ENCODE data around the gene SYNC.

SYNC gene

GRCh38 chr1:32702599-32703478 is at the start of gene SYNC:
Gene SYNC (minus strand): TSS chr1:32702770. CDS start chr1:32702660, 110 bp downstream.
- DNase-seq (ENCODE audit: low read depth in 3 of 3), result no peak

DNA sequence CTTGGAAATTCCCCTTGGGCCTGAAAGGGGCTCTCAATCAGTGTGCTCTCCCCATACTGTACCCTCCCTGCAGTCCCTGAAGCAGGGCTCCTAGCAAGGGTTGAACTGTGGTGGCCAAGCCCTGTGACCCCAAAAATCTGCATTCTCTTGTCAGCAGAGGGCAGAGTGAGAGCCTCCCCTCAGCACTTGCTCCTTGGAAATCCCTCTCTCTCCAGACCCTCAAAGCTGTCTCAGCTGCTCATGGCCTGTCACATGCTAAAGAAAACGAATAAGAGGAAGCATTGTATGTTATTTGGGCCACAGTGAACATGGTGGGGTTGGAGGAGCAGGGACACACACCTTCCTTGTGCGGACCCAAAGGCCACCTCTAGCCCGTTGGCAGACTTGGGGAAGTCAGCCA is 47.2 kb upstream of the SYNC start:
- DNase-seq (ENCODE audit: low read depth in 3 of 3), result no peak

GRCh38 chr1:32749332-32749731 is 46.8 kb upstream of the SYNC start:
- no peak for DNase-seq (ENCODE audit: low read depth in 3 of 3)

- DNase-seq (ENCODE audit: low read depth in 3 of 3), result no peak
Observed at GRCh38 chr1:32748926-32749325, 46.4 kb upstream of the SYNC start.

GRCh38 chr1:32748348-32748747 is 45.8 kb upstream of the SYNC start:
- DNase-seq (ENCODE audit: low read depth in 3 of 3), result no peak

GRCh38 chr1:32746130-32746529 is 43.6 kb upstream of the SYNC start:
- no peak for DNase-seq (ENCODE audit: low read depth in 3 of 3)

DNA sequence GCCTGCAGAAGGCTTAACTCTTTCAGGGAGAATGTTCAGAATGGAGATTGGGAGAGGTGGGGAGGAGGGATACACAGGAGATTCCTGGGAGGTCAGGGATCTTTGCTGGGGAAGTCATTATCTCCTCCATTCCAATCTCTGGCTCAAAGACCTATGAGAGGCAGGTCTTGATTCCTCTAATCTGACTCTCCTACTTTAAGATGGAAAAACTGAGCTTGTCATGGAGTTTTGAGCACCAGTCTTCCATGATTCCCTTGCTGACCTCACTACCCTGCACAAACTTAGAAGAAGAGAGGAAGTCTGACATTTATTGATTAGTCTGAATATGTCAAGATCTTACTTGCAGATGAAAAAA is 41.5 kb upstream of the SYNC start:
- DNase-seq (ENCODE audit: low read depth in 3 of 3), result no peak

DNA sequence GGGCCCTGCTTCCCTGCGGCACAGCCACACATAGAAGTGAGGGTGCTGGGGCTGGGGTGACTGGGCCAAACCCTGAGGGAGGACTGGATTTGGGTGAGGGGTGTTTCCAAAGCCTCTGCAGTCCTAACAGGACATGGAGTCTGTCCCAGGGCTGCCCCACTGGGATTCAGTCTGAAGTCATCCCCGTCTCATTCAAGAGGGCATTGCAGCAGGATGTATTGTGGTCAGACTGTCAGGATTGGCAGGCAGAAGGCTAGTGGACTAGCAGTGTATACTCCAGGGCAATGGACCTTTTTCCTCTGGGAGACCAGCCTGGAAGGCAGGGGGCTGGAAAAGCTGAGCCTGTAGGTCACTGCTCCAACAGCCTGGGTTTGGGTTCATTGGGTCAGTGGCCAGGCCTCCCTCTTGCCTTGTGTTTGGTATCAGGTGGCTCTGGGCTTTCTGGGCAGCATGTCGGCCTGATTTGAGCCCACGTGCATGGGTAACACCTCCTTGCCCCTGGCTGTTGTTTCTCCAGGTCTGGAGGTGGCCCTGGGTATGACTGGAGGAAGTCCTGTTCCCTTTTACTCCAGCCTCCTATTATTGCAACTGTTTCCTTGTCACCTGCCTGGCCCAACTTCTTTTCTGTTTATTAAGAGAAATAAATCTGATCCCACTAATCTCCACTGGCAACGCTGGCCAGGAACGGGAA is 41.0 kb upstream of the SYNC start:
- no peak for DNase-seq (ENCODE audit: low read depth in 3 of 3)

DNA sequence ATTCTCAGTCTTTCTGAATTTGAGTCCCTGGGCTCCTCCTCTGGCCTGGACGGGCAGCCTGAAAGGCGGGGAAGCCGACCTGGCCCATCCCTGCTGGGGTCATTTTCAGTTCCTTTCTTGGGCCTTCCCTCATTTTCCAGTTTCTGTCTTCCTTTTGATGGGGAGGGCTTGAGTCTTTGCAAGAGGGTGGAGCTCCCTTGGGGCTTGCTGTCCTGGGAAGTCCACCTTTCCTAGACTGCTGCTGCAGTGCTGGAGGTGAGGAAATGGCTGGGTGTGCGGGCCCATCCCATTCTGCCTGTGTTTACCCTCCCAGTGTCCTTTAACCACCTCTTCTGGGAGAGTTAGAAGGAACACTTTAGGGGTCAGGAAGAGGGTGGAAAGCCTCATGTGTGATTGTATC is 40.4 kb upstream of the SYNC start:
- no peak for DNase-seq (ENCODE audit: low read depth in 3 of 3)

- DNase-seq (ENCODE audit: low read depth in 3 of 3), result no peak
Observed at GRCh38 chr1:32742199-32742947, 39.8 kb upstream of the SYNC start.

- DNase-seq (ENCODE audit: low read depth in 3 of 3), result no peak
Observed at GRCh38 chr1:32741413-32742198, 39.0 kb upstream of the SYNC start.

GRCh38 chr1:32741059-32741412 is 38.5 kb upstream of the SYNC start:
- no peak for DNase-seq (ENCODE audit: low read depth in 3 of 3)

DNA sequence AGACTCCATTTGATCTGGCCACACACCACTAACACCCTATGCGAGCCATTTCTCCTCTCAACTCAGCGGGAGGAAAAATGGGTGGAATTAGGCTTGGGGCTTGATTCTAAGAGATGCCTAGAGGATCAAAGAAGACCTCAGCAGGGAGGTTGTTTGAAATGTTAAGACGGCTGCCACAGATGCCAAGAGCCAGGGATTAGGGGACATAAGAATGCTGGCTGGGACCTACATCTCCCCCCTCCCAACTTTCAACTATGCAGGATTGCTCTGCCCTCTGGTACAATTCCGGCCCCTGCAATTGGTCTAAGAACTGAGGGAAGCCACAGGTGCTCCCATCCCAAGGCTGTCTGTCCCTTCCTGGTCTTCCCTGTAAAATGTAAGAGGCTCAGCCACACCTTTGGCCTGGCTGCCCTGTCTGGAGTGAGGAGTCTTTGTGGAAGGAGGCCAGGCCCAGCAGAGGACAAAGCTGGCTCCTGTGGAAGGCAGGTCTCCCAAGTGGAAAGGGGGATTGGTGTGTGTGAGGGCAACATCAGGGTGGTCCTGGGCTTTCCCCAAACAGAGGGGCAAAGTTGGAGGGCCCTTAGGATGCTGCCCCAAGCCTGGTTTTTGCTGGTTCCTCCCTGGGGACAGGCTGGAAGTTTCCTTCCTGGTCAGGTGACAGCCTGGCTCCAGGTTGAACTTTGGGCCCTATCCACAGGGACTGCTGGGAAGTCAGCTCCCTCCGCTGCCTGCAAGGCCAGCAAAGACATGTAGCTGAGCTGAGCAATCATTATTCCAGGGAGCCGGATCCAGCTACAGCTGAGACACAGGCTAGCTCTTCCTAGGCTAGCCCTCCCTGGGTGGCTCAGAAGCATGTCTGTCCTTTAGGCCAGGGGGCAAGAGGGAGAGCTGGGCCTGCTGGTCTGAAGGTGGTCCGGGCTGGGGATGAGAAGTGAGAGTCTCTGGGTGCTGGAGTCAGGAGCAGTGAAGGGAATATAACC is 34.5 kb upstream of the SYNC start:
- no peak for DNase-seq (ENCODE audit: low read depth in 3 of 3)

- DNase-seq (ENCODE audit: low read depth in 3 of 3), result no peak
Observed at GRCh38 chr1:32733582-32734321, 31.2 kb upstream of the SYNC start.

- no peak for DNase-seq (ENCODE audit: low read depth in 3 of 3)
Observed at GRCh38 chr1:32729254-32730046, 26.9 kb upstream of the SYNC start.

- DNase-seq (ENCODE audit: low read depth in 3 of 3), result no peak
Observed at GRCh38 chr1:32728413-32729077, 26.0 kb upstream of the SYNC start.

DNA sequence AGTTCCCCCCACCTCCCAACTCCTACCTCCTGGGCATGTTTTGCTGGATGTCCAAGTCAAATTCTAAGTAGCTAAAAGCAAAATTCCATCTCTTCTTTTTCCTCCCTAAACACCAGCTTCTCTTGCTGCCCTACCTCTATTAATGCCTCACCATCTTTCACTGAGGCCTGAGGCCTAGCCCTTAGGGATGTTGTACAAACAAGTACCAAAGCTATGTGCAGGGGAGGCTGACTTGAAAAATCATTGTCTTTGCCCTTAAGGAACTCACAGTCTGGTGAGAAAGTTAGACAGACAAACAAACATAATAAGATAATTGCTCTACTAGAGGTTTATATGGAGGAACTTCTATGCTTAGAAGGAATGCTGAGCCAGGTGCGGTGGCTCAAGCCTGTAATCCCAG is 25.3 kb upstream of the SYNC start:
- no peak for DNase-seq (ENCODE audit: low read depth in 3 of 3)

- no peak for DNase-seq (ENCODE audit: low read depth in 3 of 3)
Observed at GRCh38 chr1:32725615-32725982, 23.0 kb upstream of the SYNC start.

Data from stimulated activated CD4-positive, alpha-beta T cell treated with anti-CD3 and anti-CD28 coated beads, TNF-alpha, amount 100 ng/mL, for 48 hours (primary cell).